BE2C (cell line): ENCODE results near the gene CHEK2.
"Not testable (repeated sequence)": the region's sequence is repeated elsewhere in the genome, so short reads cannot be mapped to it uniquely, and the experiment has no call there.

ENCODE experiments used
- DNase-seq: peaks from one replicate; pipeline ENCODE4 v3.0.0-alpha.2; 2020
- H3K27me3 ChIP-seq: fragments of 250-450 bp; sonication (Bioruptor Pico); 2 replicates; pipeline ENCODE4 v1.5.1; 2020; ENCODE audit warnings: mild to moderate bottlenecking
- H3K36me3 ChIP-seq: fragments of 250-450 bp; sonication (Bioruptor Pico); 2 replicates; pipeline ENCODE4 v1.5.1; 2020; ENCODE audit warnings: mild to moderate bottlenecking
- H3K4me1 ChIP-seq: fragments of 250-450 bp; sonication (Bioruptor Pico); 2 replicates; pipeline ENCODE4 v1.5.1; 2020
- H3K4me3 ChIP-seq: 2 replicates; pipeline ENCODE4 v1.5.1; 2011; ENCODE audit warnings: low read depth, low read length
- H3K9me3 ChIP-seq: fragments of 250-450 bp; sonication (Bioruptor Pico); 2 replicates; pipeline ENCODE4 v1.5.1; 2020
- CTCF ChIP-seq: IDR thresholded peaks from 2 replicates; pipeline ENCODE4 v1.5.1; 2012; ENCODE audit warnings: mild to moderate bottlenecking, low read depth, low read length

CHEK2 gene

DNA sequence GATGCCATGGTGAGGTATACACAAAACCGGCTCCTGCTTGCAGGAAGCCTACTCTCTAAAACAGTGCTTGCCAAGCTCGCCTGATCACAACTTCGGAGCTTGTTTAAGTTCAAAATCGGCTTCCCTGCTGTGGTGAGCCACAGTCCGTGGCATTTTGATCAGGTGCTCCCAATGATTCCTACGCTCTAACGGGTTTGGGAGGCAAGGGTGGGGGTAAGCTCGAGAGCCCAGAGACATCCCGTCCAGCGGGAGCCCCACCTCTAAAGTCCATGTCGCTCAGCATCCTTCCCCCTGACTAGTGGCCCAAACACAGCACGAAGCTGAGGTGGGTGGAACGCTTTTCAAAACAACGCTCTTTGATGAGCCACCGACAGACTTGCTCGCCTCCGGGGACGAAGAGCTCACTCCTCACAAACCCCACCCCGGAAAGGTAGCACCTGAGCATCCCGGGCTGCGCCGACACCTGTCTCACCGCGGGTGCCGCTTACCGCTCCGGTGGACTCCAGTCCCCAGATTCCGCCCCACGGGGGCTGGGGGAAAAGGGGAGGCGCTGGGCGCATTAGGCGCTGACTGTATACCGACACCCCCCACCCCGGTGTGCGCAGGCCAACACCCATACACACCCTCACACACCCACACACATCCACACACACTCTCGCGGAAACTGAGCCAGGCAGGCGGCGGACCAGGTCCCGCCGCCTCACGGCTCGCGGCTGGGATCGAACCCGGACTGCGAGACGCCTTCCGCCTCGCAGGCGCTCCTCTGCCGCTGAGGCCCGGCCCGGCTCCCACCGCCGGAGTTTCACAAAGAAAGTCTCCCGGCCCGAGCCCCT lies 62.6 kb downstream of the CHEK2 start:
- H3K4me3 ChIP-seq = peak overlapping the region; percentile 93
- not testable (repeated sequence) for H3K4me1 ChIP-seq, H3K9me3 ChIP-seq, H3K36me3 ChIP-seq, H3K27me3 ChIP-seq
- peak; percentile 16 for DNase-seq

GRCh38 chr22:28678170-28678569 lies 63.5 kb downstream of the CHEK2 start:
- H3K4me1 ChIP-seq, H3K4me3 ChIP-seq, H3K9me3 ChIP-seq, DNase-seq, H3K36me3 ChIP-seq, H3K27me3 ChIP-seq: not testable (repeated sequence)

- Histone ChIP-seq H3K27me3 (no peaks in the 10 kb centered on the region), H3K36me3 (peaks cover 2% of the 10 kb centered on the region; the same call in 1 of the 2 replicates), H3K4me1 (no peaks in the 10 kb centered on the region), H3K4me3 (no peak overlapping the region), H3K9me3 (no peaks in the 10 kb centered on the region)
- no peak for DNase-seq
- no peak for TF ChIP-seq CTCF
Measured at GRCh38 chr22:28674121-28674563, 67.5 kb downstream of the CHEK2 start.

DNA sequence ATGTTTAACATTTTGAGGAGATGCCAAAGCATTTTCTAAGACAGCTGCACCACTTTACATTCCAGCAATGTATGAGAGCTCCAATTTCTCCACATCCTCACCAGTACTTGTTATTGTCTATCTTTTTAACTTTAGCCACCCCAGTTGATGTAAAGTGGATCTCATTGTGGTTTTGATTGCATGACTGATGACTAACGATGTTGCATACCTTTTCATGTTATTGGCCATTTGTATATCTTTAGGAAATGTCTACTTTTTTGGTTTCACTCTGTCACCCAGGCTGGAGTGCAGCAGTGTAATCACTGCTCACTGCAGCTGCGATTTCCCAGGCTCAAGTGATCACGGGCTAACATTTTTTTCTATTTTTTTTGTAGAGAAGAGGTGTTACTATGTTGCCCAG lies 70.9 kb downstream of the CHEK2 start:
- Histone ChIP-seq H3K36me3 (peaks cover 2% of the 10 kb centered on the region; the same call in 1 of the 2 replicates), H3K4me3 (no peak overlapping the region), H3K4me1 (no peaks in the 10 kb centered on the region), H3K27me3 (no peaks in the 10 kb centered on the region), H3K9me3 (no peaks in the 10 kb centered on the region)
- no peak for DNase-seq
- no peak for TF ChIP-seq CTCF

DNA sequence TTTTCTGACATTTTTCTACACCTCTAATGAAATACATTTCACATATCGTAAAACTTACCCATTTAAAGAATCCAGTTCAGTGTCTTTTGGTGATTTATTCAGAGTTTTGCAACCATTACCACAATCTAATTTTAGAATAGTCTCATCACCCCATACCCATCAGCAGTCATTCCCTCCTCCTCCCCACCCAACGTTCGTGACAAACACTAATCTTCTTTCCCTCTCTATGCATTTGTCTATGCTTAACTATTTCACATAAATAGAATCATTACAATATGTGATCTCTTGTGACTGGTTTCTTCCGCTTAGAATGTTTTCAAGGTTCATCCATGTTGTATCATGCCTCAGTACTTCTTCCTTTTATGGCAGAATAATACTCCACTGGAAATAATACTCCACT lies 71.5 kb downstream of the CHEK2 start:
- H3K4me3 ChIP-seq = no peak overlapping the region
- peaks cover 2% of the 10 kb centered on the region; the same call in 1 of the 2 replicates for H3K36me3 ChIP-seq
- TF ChIP-seq CTCF = no peak
- no peak for DNase-seq
- no peaks in the 10 kb centered on the region for H3K27me3 ChIP-seq
- no peaks in the 10 kb centered on the region for H3K4me1 ChIP-seq
- no peaks in the 10 kb centered on the region for H3K9me3 ChIP-seq

GRCh38 chr22:28669387-28669786 lies 72.2 kb downstream of the CHEK2 start:
- Histone ChIP-seq H3K27me3 (no peaks in the 10 kb centered on the region), H3K4me1 (no peaks in the 10 kb centered on the region), H3K9me3 (no peaks in the 10 kb centered on the region), H3K36me3 (peaks cover 2% of the 10 kb centered on the region; the same call in 1 of the 2 replicates), H3K4me3 (no peak overlapping the region)
- no peak for DNase-seq
- TF ChIP-seq CTCF = no peak

DNA sequence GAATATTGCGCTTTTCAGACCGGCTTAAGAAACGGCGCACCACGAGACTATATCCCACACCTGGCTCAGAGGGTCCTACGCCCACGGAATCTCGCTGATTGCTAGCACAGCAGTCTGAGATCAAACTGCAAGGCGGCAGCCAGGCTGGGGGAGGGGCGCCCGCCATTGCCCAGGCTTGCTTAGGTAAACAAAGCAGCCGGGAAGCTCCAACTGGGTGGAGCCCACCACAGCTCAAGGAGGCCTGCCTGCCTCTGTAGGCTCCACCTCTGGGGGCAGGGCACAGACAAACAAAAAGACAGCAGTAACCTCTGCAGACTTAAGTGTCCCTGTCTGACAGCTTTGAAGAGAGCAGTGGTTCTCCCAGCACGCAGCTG lies 78.1 kb downstream of the CHEK2 start:
- not testable (repeated sequence) for H3K4me3 ChIP-seq, H3K4me1 ChIP-seq, H3K9me3 ChIP-seq, H3K36me3 ChIP-seq, DNase-seq, H3K27me3 ChIP-seq
